GM23338 (cell line): ENCODE results near the gene PTN.

Experiments
- CTCF ChIP-seq, 2 experiments: fragments of 200-600 bp in 1 of 2; sonication (generic) in 1 of 2; conservative IDR thresholded peaks; 2 replicates each; pipeline versions ENCODE4 v1.5.1 to v1.6.1; 2016 to 2017; ENCODE audit warnings: antibody characterized with exemption in 2 of 2, low read depth in 2 of 2, mild to moderate bottlenecking in 2 of 2, moderate library complexity in 1 of 2
- NANOG ChIP-seq: IDR thresholded peaks from 2 replicates; pipeline ENCODE4 v1.6.1; 2016; ENCODE audit warnings: antibody characterized with exemption, borderline replicate concordance
- POLR2AphosphoS5 ChIP-seq: IDR thresholded peaks from 2 replicates; pipeline ENCODE4 v1.6.1; 2016; ENCODE audit warnings: antibody characterized with exemption, low read depth
- REST ChIP-seq: IDR thresholded peaks from one replicate; pipeline ENCODE4 v1.6.1; 2018; ENCODE audit warnings: antibody characterized with exemption; ENCODE audit not compliant: unreplicated experiment

GRCh38 chr7:137354396-137354795, 10.9 kb upstream of the PTN start:
- TF ChIP-seq CTCF (conservative IDR thresholded peaks at IDR 0.05; ENCODE audit: low read depth in 2 of 2) = no peak
- TF ChIP-seq NANOG = no peak
- no peak for TF ChIP-seq REST
- TF ChIP-seq POLR2AphosphoS5 = no peak
